ENCODE results near the gene CNTLN.

DNA sequence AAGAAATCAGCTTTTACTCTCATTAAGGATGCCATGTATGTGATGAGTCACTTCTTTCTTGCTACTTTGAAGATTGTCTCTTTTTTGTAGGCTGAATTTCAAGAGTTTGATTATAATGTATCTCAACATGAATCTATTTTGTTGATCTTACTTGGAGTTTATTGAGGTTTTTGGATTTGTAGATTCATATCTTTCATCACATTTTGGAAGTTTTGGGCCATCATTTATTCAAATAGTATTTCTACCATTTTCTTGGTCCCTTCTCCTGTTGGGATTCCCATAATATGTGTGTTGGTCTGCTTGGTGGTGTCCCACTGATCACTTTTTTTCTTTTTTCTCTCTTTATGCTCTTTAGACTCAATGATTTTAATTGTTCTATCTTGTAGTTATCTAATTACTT is 116.3 kb downstream of the CNTLN start:
- TF ChIP-seq EZH2phosphoT487 (IDR thresholded peaks at IDR 0.05; ENCODE audit: unreplicated experiment) (no peak), EZH2 (IDR thresholded peaks at IDR 0.05; ENCODE audit: low read depth, unreplicated experiment) (no peak), REST (IDR thresholded peaks at IDR 0.05; ENCODE audit: unreplicated experiment) (no peak), CTCF (conservative IDR thresholded peaks at IDR 0.05; ENCODE audit: low read depth in 2 of 2) (no peak), POLR2AphosphoS5 (IDR thresholded peaks at IDR 0.05; ENCODE audit: low read depth) (no peak), JUNB (IDR thresholded peaks at IDR 0.05; ENCODE audit: unreplicated experiment) (no peak), STAT1 (IDR thresholded peaks at IDR 0.05; ENCODE audit: unreplicated experiment) (no peak), ZNF114 (CRISPR knock-in tag; IDR thresholded peaks at IDR 0.05) (no peak), NANOG (IDR thresholded peaks at IDR 0.05; ENCODE audit: borderline replicate concordance) (no peak)
- TF ChIP-seq, protein P1, sequence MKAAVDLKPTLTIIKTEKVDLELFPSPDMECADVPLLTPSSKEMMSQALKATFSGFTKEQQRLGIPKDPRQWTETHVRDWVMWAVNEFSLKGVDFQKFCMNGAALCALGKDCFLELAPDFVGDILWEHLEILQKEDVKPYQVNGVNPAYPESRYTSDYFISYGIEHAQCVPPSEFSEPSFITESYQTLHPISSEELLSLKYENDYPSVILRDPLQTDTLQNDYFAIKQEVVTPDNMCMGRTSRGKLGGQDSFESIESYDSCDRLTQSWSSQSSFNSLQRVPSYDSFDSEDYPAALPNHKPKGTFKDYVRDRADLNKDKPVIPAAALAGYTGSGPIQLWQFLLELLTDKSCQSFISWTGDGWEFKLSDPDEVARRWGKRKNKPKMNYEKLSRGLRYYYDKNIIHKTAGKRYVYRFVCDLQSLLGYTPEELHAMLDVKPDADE (IDR thresholded peaks at IDR 0.05): no peak
